ENCODE measurements around the gene TANC1. TPM values are rescaled to one million over a fixed set of nuclear protein-coding genes. Genes with fewer than 3 reads are reported as not detected.

Gene TANC1
- total and polyA plus RNA-seq, 2 experiments from 2014 or later: 22.1 to 34.8 TPM

DNA sequence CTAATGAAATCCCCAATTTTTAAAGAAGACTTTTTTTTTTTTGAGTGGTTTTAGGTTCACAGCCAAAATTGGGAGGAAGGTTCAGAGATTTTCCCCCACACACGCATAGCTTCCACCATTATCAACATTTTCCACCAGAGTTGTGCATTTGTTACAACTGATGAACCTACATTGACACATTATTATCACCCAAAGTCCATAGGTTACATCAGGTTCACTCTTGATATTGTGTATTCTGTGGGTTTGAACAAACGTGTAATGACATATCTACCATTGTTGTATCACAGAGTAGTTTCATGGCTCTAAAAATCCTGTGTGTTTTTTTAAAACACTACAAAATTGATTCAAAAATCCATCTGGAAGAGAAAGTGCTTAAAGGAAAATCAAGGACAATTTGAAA lies 101.8 kb downstream of the TANC1 start:
- Histone ChIP-seq H3K36me3 (peaks cover 7% of the 10 kb centered on the region), H3K4me1 (ENCODE audit: low read depth) (peaks cover 18% of the 10 kb centered on the region), H3K27ac (no peak overlapping the region), H3K9me3 (ENCODE audit: low read depth) (no peaks in the 10 kb centered on the region), H3K27me3 (no peaks in the 10 kb centered on the region), H3K4me3 (no peak overlapping the region)
- no peak for DNase-seq (ENCODE audit: low read depth in 1 of 2, low spot score in 1 of 2)
- TF ChIP-seq, protein P1, sequence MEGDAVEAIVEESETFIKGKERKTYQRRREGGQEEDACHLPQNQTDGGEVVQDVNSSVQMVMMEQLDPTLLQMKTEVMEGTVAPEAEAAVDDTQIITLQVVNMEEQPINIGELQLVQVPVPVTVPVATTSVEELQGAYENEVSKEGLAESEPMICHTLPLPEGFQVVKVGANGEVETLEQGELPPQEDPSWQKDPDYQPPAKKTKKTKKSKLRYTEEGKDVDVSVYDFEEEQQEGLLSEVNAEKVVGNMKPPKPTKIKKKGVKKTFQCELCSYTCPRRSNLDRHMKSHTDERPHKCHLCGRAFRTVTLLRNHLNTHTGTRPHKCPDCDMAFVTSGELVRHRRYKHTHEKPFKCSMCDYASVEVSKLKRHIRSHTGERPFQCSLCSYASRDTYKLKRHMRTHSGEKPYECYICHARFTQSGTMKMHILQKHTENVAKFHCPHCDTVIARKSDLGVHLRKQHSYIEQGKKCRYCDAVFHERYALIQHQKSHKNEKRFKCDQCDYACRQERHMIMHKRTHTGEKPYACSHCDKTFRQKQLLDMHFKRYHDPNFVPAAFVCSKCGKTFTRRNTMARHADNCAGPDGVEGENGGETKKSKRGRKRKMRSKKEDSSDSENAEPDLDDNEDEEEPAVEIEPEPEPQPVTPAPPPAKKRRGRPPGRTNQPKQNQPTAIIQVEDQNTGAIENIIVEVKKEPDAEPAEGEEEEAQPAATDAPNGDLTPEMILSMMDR (IDR thresholded peaks at IDR 0.05; ENCODE audit: low read depth, low read length): no peak

DNA sequence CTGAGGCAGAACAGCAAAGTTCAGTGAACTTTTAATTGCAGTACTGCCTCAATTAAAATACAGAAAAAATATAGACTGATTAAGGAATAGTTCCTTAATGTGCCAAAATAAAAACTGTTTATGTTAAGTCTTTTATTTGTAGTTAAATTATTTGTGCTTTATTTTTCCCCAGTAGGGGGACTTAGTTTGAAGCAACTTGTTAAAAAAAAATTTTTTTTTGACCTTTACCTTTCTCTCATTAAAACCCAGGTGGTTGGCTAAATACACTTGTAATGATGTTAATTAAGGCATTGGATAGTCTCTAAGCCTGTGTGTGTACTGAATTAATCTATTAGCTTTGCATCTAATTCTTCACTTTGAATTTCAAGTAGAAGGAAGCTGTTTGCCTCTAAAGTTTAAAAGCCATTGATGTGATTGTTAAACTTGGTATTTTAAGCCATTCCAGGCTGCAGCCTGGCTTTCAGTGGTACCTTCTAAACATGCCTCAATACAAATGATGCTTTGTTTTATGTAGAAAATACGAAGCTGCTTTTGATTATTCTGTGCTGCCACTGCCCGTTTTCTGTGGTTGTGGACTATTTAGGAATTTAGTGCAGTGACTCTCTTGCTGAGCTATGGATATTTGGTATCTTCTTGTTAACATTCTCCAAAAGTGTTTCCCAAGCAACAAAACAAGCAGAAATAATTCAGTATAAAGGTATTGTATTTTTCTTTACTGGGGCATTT lies 102.9 kb downstream of the TANC1 start:
- Histone ChIP-seq H3K4me1 (ENCODE audit: low read depth) (peaks cover 12% of the 10 kb centered on the region), H3K27ac (no peak overlapping the region), H3K27me3 (no peaks in the 10 kb centered on the region), H3K9me3 (ENCODE audit: low read depth) (no peaks in the 10 kb centered on the region), H3K36me3 (peaks cover 6% of the 10 kb centered on the region), H3K4me3 (no peak overlapping the region)
- TF ChIP-seq, protein P1 (IDR thresholded peaks at IDR 0.05; ENCODE audit: low read depth, low read length): peak; percentile 13
- peak in 1 of 2 donors; percentile 59 for DNase-seq (ENCODE audit: low read depth in 1 of 2, low spot score in 1 of 2)

DNA sequence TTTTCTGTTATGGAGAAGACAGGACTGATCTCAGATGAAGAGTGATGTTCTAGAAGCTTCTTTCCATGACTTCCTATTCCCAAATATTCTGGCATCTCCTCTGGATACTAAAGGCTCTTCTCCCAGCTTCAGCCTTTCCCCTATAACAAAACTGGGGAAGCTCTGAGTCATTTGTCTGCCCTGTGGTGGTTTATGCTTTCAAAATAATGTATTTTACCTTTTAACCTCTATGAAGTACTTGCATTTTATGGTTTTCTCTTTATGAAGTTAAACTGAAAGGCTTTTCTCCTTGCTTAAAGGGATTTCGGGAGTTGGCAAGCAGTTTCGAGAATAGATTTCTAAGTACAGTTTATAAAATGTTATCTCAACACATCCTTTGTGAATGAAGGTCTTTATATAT lies 104.4 kb downstream of the TANC1 start:
- Histone ChIP-seq H3K4me1 (ENCODE audit: low read depth) (peaks cover 12% of the 10 kb centered on the region), H3K9me3 (ENCODE audit: low read depth) (no peaks in the 10 kb centered on the region), H3K36me3 (no peaks in the 10 kb centered on the region), H3K27ac (no peak overlapping the region), H3K27me3 (no peaks in the 10 kb centered on the region), H3K4me3 (no peak overlapping the region)
- TF ChIP-seq, protein P1 (IDR thresholded peaks at IDR 0.05; ENCODE audit: low read depth, low read length): no peak
- peak in 1 of 2 donors; percentile 64 for DNase-seq (ENCODE audit: low read depth in 1 of 2, low spot score in 1 of 2)

DNA sequence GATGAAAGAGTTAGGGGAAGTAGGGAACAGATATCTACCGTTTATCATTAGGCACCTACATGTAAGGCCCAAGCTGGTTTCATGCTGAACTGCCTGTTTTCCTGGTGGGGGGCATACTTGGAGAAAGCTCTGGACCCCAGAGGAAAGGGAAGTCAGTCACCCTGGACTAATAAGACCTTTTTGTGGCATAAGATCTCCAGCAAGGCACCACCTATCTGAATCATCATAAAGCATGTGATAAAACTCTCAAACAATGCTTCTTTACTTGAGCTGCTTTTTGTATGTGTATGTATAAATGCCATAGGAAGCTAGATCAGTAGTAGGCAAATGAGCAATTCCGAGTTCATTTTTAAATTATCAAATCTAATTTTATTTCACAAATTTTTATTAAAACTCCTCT lies 104.8 kb downstream of the TANC1 start:
- TF ChIP-seq, protein P1 (IDR thresholded peaks at IDR 0.05; ENCODE audit: low read depth, low read length): no peak
- Histone ChIP-seq H3K4me1 (ENCODE audit: low read depth) (peaks cover 12% of the 10 kb centered on the region), H3K27ac (no peak overlapping the region)

DNA sequence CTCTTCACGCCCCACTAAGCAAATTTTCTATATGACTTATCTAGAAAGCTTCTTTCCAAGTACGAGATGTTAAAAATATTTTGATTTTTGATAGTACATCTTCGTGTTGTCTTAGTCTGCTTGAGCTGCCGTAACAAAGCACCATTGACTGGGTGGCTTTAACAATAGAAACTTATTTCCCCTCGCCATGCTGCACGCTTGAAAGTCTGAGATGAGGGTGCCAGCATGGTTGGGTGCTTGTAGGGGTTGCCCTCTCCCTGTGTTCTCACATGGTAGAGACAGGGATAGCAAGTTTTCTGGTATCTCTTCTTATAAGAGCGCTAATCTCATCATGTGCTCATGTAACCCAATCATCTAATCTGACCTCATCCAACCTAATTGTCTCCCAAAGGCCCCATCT lies 106.2 kb downstream of the TANC1 start:
- H3K4me1 ChIP-seq (ENCODE audit: low read depth): peaks cover 4% of the 10 kb centered on the region
- H3K9me3 ChIP-seq (ENCODE audit: low read depth): no peaks in the 10 kb centered on the region
- DNase-seq (ENCODE audit: low read depth in 1 of 2, low spot score in 1 of 2): no peak

More for the DNA sequence above, 104.8 kb downstream of the TANC1 start:
- H3K27me3 ChIP-seq: no peaks in the 10 kb centered on the region
- H3K36me3 ChIP-seq: no peaks in the 10 kb centered on the region
- no peaks in the 10 kb centered on the region for H3K9me3 ChIP-seq (ENCODE audit: low read depth)
- no peak overlapping the region for H3K4me3 ChIP-seq
- DNase-seq (ENCODE audit: low read depth in 1 of 2, low spot score in 1 of 2): peak in 1 of 2 donors; percentile 50

More for the DNA sequence above, 106.2 kb downstream of the TANC1 start:
- TF ChIP-seq, protein P1 (IDR thresholded peaks at IDR 0.05; ENCODE audit: low read depth, low read length): no peak
- H3K27me3 ChIP-seq: no peaks in the 10 kb centered on the region
- H3K36me3 ChIP-seq: no peaks in the 10 kb centered on the region
- no peak overlapping the region for H3K4me3 ChIP-seq
- no peak overlapping the region for H3K27ac ChIP-seq
